SK-N-SH treated with all-trans-retinoic acid at 6 μM for 48 hours (cell line): ENCODE data around the gene NKX2-3.
A peak's percentile ranks its signal among the peaks of the same experiment; 100 is the strongest.

Experiments
- ATAC-seq: fragments of 200-7000 bp; cut with Tn5 transposase; 3 replicates; pipeline ENCODE4 v1.9.1; 2020; ENCODE audit warnings: mild to moderate bottlenecking, moderate library complexity
- ARNTL ChIP-seq: fragments of 450-650 bp; formaldehyde crosslinking; IDR thresholded peaks from 2 replicates; pipeline ENCODE4 v1.5.0; 2020; ENCODE audit warnings: low read depth, mild to moderate bottlenecking, moderate library complexity, borderline replicate concordance
- BACH2 ChIP-seq: fragments of 250-450 bp; sonication (Bioruptor Pico); IDR thresholded peaks from 2 replicates; pipeline ENCODE4 v1.9.0; 2021; ENCODE audit warnings: mild to moderate bottlenecking, borderline replicate concordance
- CREB5 ChIP-seq: fragments of 250-450 bp; sonication (Bioruptor Pico); IDR thresholded peaks from 2 replicates; pipeline ENCODE4 v1.5.1; 2020; ENCODE audit warnings: low read depth, mild to moderate bottlenecking, moderate library complexity
- CSDC2 ChIP-seq: fragments of 250-450 bp; sonication (Bioruptor Pico); IDR thresholded peaks from 2 replicates; pipeline ENCODE4 v1.5.0; 2020; ENCODE audit warnings: mild to moderate bottlenecking, moderate library complexity
- ESRRG ChIP-seq: fragments of 250-450 bp; sonication (Bioruptor Pico); IDR thresholded peaks from 2 replicates; pipeline ENCODE4 v1.6.1; 2021; ENCODE audit warnings: mild to moderate bottlenecking
- GLIS3 ChIP-seq: fragments of 250-450 bp; sonication (Bioruptor Pico); IDR thresholded peaks from 2 replicates; pipeline ENCODE4 v1.5.0; 2020; ENCODE audit warnings: mild to moderate bottlenecking, moderate library complexity
- ISL1 ChIP-seq: fragments of 250-450 bp; sonication (Bioruptor Pico); IDR thresholded peaks from 2 replicates; pipeline ENCODE4 v2.1.2; 2022; ENCODE audit warnings: mild to moderate bottlenecking, moderate library complexity
- OSR1 ChIP-seq: fragments of 250-450 bp; sonication (Bioruptor Pico); IDR thresholded peaks from 2 replicates; pipeline ENCODE4 v1.8.0; 2022; ENCODE audit warnings: moderate library complexity, mild to moderate bottlenecking, inconsistent platforms
- PATZ1 ChIP-seq: fragments of 250-450 bp; sonication (Bioruptor Pico); IDR thresholded peaks from 2 replicates; pipeline ENCODE4 v1.8.0; 2020; ENCODE audit warnings: mild to moderate bottlenecking, moderate library complexity, borderline replicate concordance
- POU6F1 ChIP-seq: fragments of 250-450 bp; sonication (Bioruptor Pico); IDR thresholded peaks from 2 replicates; pipeline ENCODE4 v1.8.0; 2021; ENCODE audit warnings: low read depth, mild to moderate bottlenecking, moderate library complexity, borderline replicate concordance
- PPARA ChIP-seq: fragments of 250-450 bp; sonication (Bioruptor Pico); IDR thresholded peaks from 2 replicates; pipeline ENCODE4 v1.5.0; 2020; ENCODE audit warnings: mild to moderate bottlenecking, borderline replicate concordance
- RARB ChIP-seq: fragments of 250-450 bp; sonication (Bioruptor Pico); IDR thresholded peaks from 2 replicates; pipeline ENCODE4 v1.8.0; 2021; ENCODE audit warnings: mild to moderate bottlenecking, moderate library complexity
- SNAI2 ChIP-seq: fragments of 250-450 bp; sonication (Bioruptor Pico); IDR thresholded peaks from 2 replicates; pipeline ENCODE4 v1.5.0; 2020; ENCODE audit warnings: mild to moderate bottlenecking, moderate library complexity
- TSHZ2 ChIP-seq: fragments of 250-450 bp; sonication (Bioruptor Pico); IDR thresholded peaks from 2 replicates; pipeline ENCODE4 v1.5.0; 2020; ENCODE audit warnings: mild to moderate bottlenecking, moderate library complexity
- ZC3H10 ChIP-seq: fragments of 250-450 bp; sonication (Bioruptor Pico); IDR thresholded peaks from 2 replicates; pipeline ENCODE4 v1.5.1; 2021; ENCODE audit warnings: mild to moderate bottlenecking, moderate library complexity
- ZFP3 ChIP-seq: fragments of 250-450 bp; sonication (Bioruptor Pico); IDR thresholded peaks from 2 replicates; pipeline ENCODE4 v1.5.0; 2020; ENCODE audit warnings: mild to moderate bottlenecking, moderate library complexity
- ZFP30 ChIP-seq: fragments of 450-650 bp; formaldehyde crosslinking; IDR thresholded peaks from 2 replicates; pipeline ENCODE4 v1.5.0; 2022; ENCODE audit warnings: mild to moderate bottlenecking, moderate library complexity
- ZNF565 ChIP-seq: fragments of 450-650 bp; formaldehyde crosslinking; conservative IDR thresholded peaks from 2 replicates; pipeline ENCODE4 v1.5.0; 2020; ENCODE audit warnings: low read depth, mild to moderate bottlenecking, moderate library complexity
- ZNF70 ChIP-seq: fragments of 450-650 bp; formaldehyde crosslinking; IDR thresholded peaks from 2 replicates; pipeline ENCODE4 v1.5.0; 2020; ENCODE audit warnings: mild to moderate bottlenecking, moderate library complexity
- ZNF8 ChIP-seq: fragments of 450-650 bp; formaldehyde crosslinking; IDR thresholded peaks from 2 replicates; pipeline ENCODE4 v1.5.0; 2020; ENCODE audit warnings: mild to moderate bottlenecking, moderate library complexity

The NKX2-3 gene

GRCh38 chr10:99532687-99533495 is at the start of gene NKX2-3:
TSS of gene NKX2-3 (plus strand) at chr10:99532942. CDS start at chr10:99533132, 190 bp downstream.
- ATAC-seq = peak; percentile 31
- TF ChIP-seq RARB (CRISPR knock-in tag) (no peak), GLIS3 (CRISPR knock-in tag) (no peak), ZFP30 (CRISPR knock-in tag) (no peak), ISL1 (CRISPR knock-in tag) (no peak), ZFP3 (CRISPR knock-in tag) (no peak), OSR1 (no peak), ZNF70 (CRISPR knock-in tag) (no peak), ZNF8 (CRISPR knock-in tag) (no peak), POU6F1 (CRISPR knock-in tag) (no peak), PPARA (CRISPR knock-in tag) (no peak), ZC3H10 (CRISPR knock-in tag) (no peak), TSHZ2 (CRISPR knock-in tag) (no peak), CREB5 (CRISPR knock-in tag) (no peak), CSDC2 (CRISPR knock-in tag) (no peak), ZNF565 (CRISPR knock-in tag) (no peak), ESRRG (CRISPR knock-in tag) (no peak), ARNTL (CRISPR knock-in tag) (no peak)
- TF ChIP-seq, all 23 proteins: peak for 0

GRCh38 chr10:99484626-99485581 is 47.8 kb upstream of the NKX2-3 start:
- no peak for TF ChIP-seq CSDC2 (CRISPR knock-in tag)
- TF ChIP-seq CREB5 (CRISPR knock-in tag) = no peak
- TF ChIP-seq PATZ1 (CRISPR knock-in tag) = no peak
- TF ChIP-seq ZFP3 (CRISPR knock-in tag) = no peak
- TF ChIP-seq ARNTL (CRISPR knock-in tag) = no peak
- TF ChIP-seq BACH2 (CRISPR knock-in tag) = no peak
- no peak for TF ChIP-seq SNAI2 (CRISPR knock-in tag)
- TF ChIP-seq ISL1 (CRISPR knock-in tag) = no peak
- TF ChIP-seq PPARA (CRISPR knock-in tag) = no peak
- peak; percentile 76 for ATAC-seq
